Mesenchymal stem cell (in vitro differentiated cells and primary cell): ENCODE results near the gene WTAP.

Experiments
- DNase-seq: peaks from one replicate; pipeline ENCODE4 v3.0.0-alpha.2; 2013
- H2AFZ ChIP-seq: one replicate; pipeline ENCODE4 v1.6.1; 2013; ENCODE audit warnings: low read depth, mild to moderate bottlenecking, control low read depth, inconsistent platforms, low read length, moderate library complexity
- H2AK5ac ChIP-seq: 2 replicates; pipeline ENCODE4 v1.6.1; 2013; ENCODE audit warnings: low read length, moderate library complexity, mild to moderate bottlenecking, inconsistent platforms; ENCODE audit not compliant: severe bottlenecking
- H2BK120ac ChIP-seq: one replicate; pipeline ENCODE4 v1.6.1; 2013; ENCODE audit warnings: low read depth, mild to moderate bottlenecking, inconsistent platforms, low read length, moderate library complexity
- H2BK12ac ChIP-seq, 2 experiments: one replicate each; pipeline ENCODE4 v1.6.1; 2013; ENCODE audit warnings: inconsistent platforms in 2 of 2, low read length in 2 of 2, mild to moderate bottlenecking in 2 of 2, moderate library complexity in 2 of 2, control low read depth in 1 of 2
- H2BK15ac ChIP-seq: one replicate; pipeline ENCODE4 v1.6.1; 2013; ENCODE audit warnings: mild to moderate bottlenecking, low read depth, inconsistent platforms; ENCODE audit not compliant: poor library complexity, severe bottlenecking
- H2BK5ac ChIP-seq: 2 replicates; pipeline ENCODE4 v1.6.1; 2013; ENCODE audit warnings: low read depth, mild to moderate bottlenecking, low read length, control low read depth, inconsistent platforms; ENCODE audit not compliant: poor library complexity, severe bottlenecking
- H3K14ac ChIP-seq, 2 experiments: one replicate each; pipeline ENCODE4 v1.6.1; 2013; ENCODE audit warnings: inconsistent platforms in 2 of 2, low read length in 2 of 2, control low read depth in 1 of 2, mild to moderate bottlenecking in 1 of 2, moderate library complexity in 1 of 2
- H3K18ac ChIP-seq, 2 experiments: one replicate each; pipeline ENCODE4 v1.6.1; 2013; ENCODE audit warnings: inconsistent platforms in 2 of 2, low read length in 2 of 2, control low read depth in 1 of 2, low read depth in 1 of 2, mild to moderate bottlenecking in 1 of 2
- H3K23ac ChIP-seq, 2 experiments: one replicate each; pipeline ENCODE4 v1.6.1; 2013; ENCODE audit warnings: inconsistent platforms in 2 of 2, low read length in 2 of 2, mild to moderate bottlenecking in 2 of 2, moderate library complexity in 2 of 2, control low read depth in 1 of 2
- H3K27ac ChIP-seq: 2 replicates; pipeline ENCODE4 v1.5.1; 2013; ENCODE audit warnings: mild to moderate bottlenecking, moderate library complexity, low read length, control low read depth, inconsistent platforms; ENCODE audit not compliant: poor library complexity, severe bottlenecking
- H3K27me3 ChIP-seq, 2 experiments: 2 replicates each; pipeline versions ENCODE4 v1.6.1 to v1.7.0; 2013; ENCODE audit warnings: low read length in 2 of 2, mild to moderate bottlenecking in 2 of 2, moderate library complexity in 2 of 2, control low read depth in 1 of 2, inconsistent platforms in 1 of 2; ENCODE audit not compliant: control insufficient read depth in 1 of 2, insufficient read depth in 1 of 2
- H3K36me3 ChIP-seq, 2 experiments: 2 replicates each; pipeline versions ENCODE4 v1.6.1 to v1.7.0; 2013; ENCODE audit warnings: low read length in 2 of 2, control low read depth in 1 of 2, inconsistent platforms in 1 of 2, low read depth in 1 of 2, mild to moderate bottlenecking in 1 of 2; ENCODE audit not compliant: insufficient read depth in 2 of 2, control insufficient read depth in 1 of 2
- H3K4ac ChIP-seq, 2 experiments: one replicate each; pipeline ENCODE4 v1.6.1; 2013; ENCODE audit warnings: inconsistent platforms in 2 of 2, low read length in 2 of 2, mild to moderate bottlenecking in 2 of 2, moderate library complexity in 2 of 2, control low read depth in 1 of 2, low read depth in 1 of 2
- H3K4me1 ChIP-seq: 2 replicates; pipeline ENCODE4 v1.6.1; 2013; ENCODE audit warnings: low read depth, low read length, control low read depth; ENCODE audit not compliant: control insufficient read depth, insufficient read depth
- H3K4me2 ChIP-seq: 2 replicates; pipeline ENCODE4 v1.6.1; 2013; ENCODE audit warnings: low read length, mild to moderate bottlenecking, inconsistent platforms; ENCODE audit not compliant: poor library complexity, severe bottlenecking
- H3K4me3 ChIP-seq, 2 experiments: 2 replicates each; pipeline versions ENCODE4 v1.5.1 to v1.7.0; 2013; ENCODE audit warnings: low read length in 2 of 2, mild to moderate bottlenecking in 2 of 2, control low read depth in 1 of 2, low read depth in 1 of 2; ENCODE audit not compliant: insufficient read depth in 1 of 2
- H3K79me1 ChIP-seq: replicated peaks from 2 replicates; pipeline ENCODE4 v1.6.1; 2013; ENCODE audit warnings: mild to moderate bottlenecking, control low read depth, low read length, inconsistent platforms; ENCODE audit not compliant: poor library complexity, severe bottlenecking
- H3K9ac ChIP-seq: 2 replicates; pipeline ENCODE4 v1.7.0; 2013; ENCODE audit warnings: mild to moderate bottlenecking, low read length, moderate library complexity
- H3K9me3 ChIP-seq: 2 replicates; pipeline ENCODE4 v1.7.0; 2013; ENCODE audit warnings: mild to moderate bottlenecking, low read length; ENCODE audit not compliant: control insufficient read depth
- H4K8ac ChIP-seq: one replicate; pipeline ENCODE4 v1.6.1; 2013; ENCODE audit warnings: inconsistent platforms, mild to moderate bottlenecking, low read length, moderate library complexity
- H4K91ac ChIP-seq: one replicate; pipeline ENCODE4 v1.6.1; 2013; ENCODE audit warnings: mild to moderate bottlenecking, low read length, inconsistent platforms
- WGBS: methylation state at CpG from one replicate; pipeline ENCODE4 v1.1.7; 2013; ENCODE audit warnings: mixed read lengths; 5-methylcytosine and 5-hydroxymethylcytosine counted together

WTAP gene

DNA sequence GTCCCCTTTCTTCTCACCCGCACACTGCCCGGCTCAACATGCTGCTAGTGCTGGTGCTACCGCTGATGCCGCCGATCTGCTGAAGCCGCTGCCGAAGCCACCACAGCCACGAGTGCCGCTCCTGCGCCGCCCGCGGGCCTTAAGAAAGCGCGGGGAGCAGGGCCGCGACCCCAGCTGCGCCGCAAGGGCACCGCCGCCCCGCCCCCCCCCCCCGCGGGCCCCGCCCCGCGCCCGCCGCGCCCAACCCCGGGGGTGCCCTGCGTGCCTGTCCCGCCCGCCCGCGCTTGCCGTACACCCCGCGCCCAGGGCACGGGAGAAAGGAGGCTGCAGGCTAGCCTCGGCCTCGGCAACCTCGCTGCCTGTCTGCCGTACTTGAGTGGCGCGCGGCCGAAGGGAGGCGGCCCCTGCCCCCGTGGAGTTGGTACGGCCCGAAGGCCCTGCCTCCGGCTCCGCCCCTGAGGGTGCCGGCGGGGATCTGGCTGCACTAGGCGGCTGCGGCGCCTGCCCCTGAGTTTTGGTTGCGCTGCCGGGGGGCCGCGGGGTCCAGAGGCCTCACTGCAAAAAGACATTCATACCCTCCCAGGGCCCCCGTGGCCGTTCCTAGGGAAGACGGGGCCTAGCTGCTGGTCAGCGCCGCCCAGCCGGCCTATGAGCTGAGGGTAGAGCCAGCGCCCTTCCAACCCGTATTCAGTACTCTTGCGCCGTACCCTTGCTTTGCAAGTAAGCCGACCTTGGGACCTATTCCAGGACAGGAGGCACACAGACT lies 34.0 kb upstream of the WTAP start, which contains the start of gene SOD2:
Gene SOD2, minus strand, starts transcription at position 114 of the 766 bp plus-strand sequence. Its CDS starts 74 bp downstream, at position 40.
- Histone ChIP-seq H3K4me1 (peaks cover 14% of the 10 kb centered on the region), H3K4me2 (peak within 1 kb of the TSS; percentile 99), H4K8ac (peak within 1 kb of the TSS; percentile 100), H3K4me3 (peak within 1 kb of the TSS; percentile 94), H3K18ac (peak within 1 kb of the TSS; percentile 99), H2AFZ (peak within 1 kb of the TSS; percentile 67), H4K91ac (peak within 1 kb of the TSS; percentile 100), H3K27ac (peak within 1 kb of the TSS; percentile 79), H3K9ac (peak within 1 kb of the TSS; percentile 94), H2BK12ac (peak within 1 kb of the TSS; percentile 93 to 100), H3K14ac (peak within 1 kb of the TSS in 1 of 2 experiments; percentile 98), H3K23ac (peak within 1 kb of the TSS in 1 of 2 experiments; percentile 85), H3K36me3 (peaks cover 13 to 48% of the 10 kb centered on the region in 2 experiments), H2BK120ac (peak within 1 kb of the TSS; percentile 100), H3K27me3 (no peaks in the 10 kb centered on the region), H2AK5ac (no peak within 1 kb of the TSS), H3K79me1 (peaks cover 24% of the 10 kb centered on the region), H3K4ac (peak within 1 kb of the TSS; percentile 99), H2BK5ac (peak within 1 kb of the TSS; percentile 99), H2BK15ac (peak within 1 kb of the TSS; percentile 99), H3K9me3 (no peaks in the 10 kb centered on the region)
- under 1% methylated on average over 37 of the region's 74 CpGs for WGBS
- DNase-seq = peak; percentile 87

DNA sequence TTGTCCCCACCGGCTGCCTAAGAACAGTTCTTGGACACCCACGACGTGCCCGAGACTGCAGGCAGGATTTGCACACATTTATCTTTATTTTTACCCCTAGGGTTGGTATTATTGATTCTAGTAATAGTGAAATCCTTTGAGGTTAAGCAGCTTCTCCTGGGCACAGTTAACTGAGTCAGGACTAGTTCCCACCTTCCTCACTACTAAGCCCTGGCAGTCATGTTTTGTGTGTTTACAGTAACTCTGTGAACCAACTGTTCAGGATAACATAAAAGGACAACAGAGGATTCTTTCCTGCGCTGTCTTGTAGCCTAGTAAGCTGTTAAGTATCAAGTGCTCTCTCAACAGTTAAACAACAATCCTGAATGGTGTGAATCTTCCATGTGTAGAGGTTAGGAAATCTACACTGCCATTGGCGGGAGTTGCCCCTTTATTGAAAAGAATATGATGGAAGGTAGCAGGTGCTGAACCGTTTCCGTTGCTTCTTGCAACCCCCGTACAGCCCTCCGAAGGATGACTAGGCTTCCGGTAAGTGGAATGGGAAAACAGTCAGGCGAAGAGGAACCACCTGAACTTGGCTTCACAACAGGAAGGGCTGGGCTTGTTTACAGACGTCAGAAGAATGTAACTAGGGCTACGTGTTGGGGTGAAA lies 33.3 kb upstream of the WTAP start:
- Histone ChIP-seq H2BK120ac (peak overlapping the region; percentile 100), H3K4ac (peak overlapping the region; percentile 99), H4K91ac (peak overlapping the region; percentile 80), H3K14ac (peak overlapping the region in 1 of 2 experiments; percentile 90), H3K9me3 (no peaks in the 10 kb centered on the region), H4K8ac (peak overlapping the region; percentile 100), H3K79me1 (peaks cover 22% of the 10 kb centered on the region), H3K4me3 (peak overlapping the region; percentile 90 to 94), H3K27ac (peak overlapping the region; percentile 79), H3K4me2 (peak overlapping the region; percentile 99), H3K18ac (peak overlapping the region; percentile 99), H3K36me3 (peaks cover 10 to 41% of the 10 kb centered on the region in 2 experiments), H2BK5ac (peak overlapping the region; percentile 79), H2BK12ac (peak overlapping the region in 1 of 2 experiments; percentile 45), H3K27me3 (no peaks in the 10 kb centered on the region), H3K9ac (peak overlapping the region; percentile 93), H2AK5ac (no peak overlapping the region), H3K23ac (peak overlapping the region in 1 of 2 experiments; percentile 77), H2AFZ (peak overlapping the region; percentile 58), H3K4me1 (peaks cover 11% of the 10 kb centered on the region), H2BK15ac (no peak overlapping the region)
- DNase-seq = peak; percentile 71
- WGBS = 61% methylated on average over 9 of the region's 14 CpGs

DNA sequence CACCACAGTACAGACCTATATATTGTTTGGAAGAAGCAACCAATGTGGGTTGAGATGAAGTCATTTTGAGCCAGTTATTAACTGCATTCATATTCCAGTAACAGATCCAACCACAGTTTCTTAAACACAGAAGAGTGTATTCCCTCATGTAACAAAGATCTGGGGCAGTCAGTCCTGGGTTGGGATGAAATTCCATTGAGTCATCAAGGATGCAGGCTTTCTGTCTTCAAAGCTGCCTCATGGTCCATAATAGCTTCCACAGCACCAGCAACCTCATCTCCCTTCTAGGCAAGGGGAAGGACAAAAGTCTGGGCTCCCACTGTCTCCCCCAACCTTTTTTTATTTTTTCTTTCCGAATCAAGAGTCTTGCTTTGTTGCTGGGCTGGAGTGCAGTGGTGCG lies 31.3 kb upstream of the WTAP start:
- H3K14ac ChIP-seq = no peak overlapping the region
- H3K18ac ChIP-seq = no peak overlapping the region
- H4K91ac ChIP-seq = no peak overlapping the region
- no peak overlapping the region for H2AFZ ChIP-seq
- no peak overlapping the region for H3K23ac ChIP-seq
- no peak overlapping the region for H2BK12ac ChIP-seq
- H2BK120ac ChIP-seq = no peak overlapping the region
- no peak overlapping the region for H2AK5ac ChIP-seq
- no peaks in the 10 kb centered on the region for H3K27me3 ChIP-seq
- peak overlapping the region; percentile 32 for H3K9ac ChIP-seq
- no peak overlapping the region for H3K4me2 ChIP-seq
- WGBS = 100% methylated on average over 2 of the region's 2 CpGs
- no peak overlapping the region for H3K4ac ChIP-seq
- no peak overlapping the region for H2BK15ac ChIP-seq
- H3K27ac ChIP-seq = no peak overlapping the region
- no peak overlapping the region for H4K8ac ChIP-seq
- H3K4me1 ChIP-seq = peaks cover 12% of the 10 kb centered on the region
- H3K4me3 ChIP-seq = no peak overlapping the region
- DNase-seq = peak; percentile 47
- H2BK5ac ChIP-seq = no peak overlapping the region
- peaks cover 8% of the 10 kb centered on the region for H3K9me3 ChIP-seq
- H3K79me1 ChIP-seq = peaks cover 28% of the 10 kb centered on the region
- H3K36me3 ChIP-seq = peaks cover 7 to 32% of the 10 kb centered on the region in 2 experiments

DNA sequence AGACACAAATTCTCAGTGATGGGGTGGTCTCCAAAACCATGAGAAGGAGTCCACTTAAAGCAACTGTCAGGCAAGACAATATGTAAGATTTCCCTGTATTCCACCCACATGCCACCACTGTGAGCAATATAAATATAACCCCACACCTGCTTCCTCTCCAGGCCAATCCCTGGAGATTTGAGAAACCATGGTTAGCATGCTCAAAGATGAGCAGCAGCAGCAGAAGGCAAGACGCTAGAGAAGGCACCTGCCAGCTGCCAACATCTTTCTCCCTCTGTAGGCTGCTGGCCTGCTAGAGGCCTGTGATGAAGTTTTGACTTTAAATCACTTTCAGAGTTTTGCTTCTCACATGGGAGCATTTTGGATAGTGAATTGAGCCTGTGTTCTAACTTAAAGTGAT lies 26.3 kb upstream of the WTAP start:
- H3K27me3 ChIP-seq = no peaks in the 10 kb centered on the region
- no peak overlapping the region for H4K91ac ChIP-seq
- H3K36me3 ChIP-seq = peaks cover 11 to 14% of the 10 kb centered on the region in 2 experiments
- H2BK12ac ChIP-seq = peak overlapping the region in 1 of 2 experiments; percentile 42
- peaks cover 4% of the 10 kb centered on the region for H3K4me1 ChIP-seq
- H3K79me1 ChIP-seq = peaks cover 23% of the 10 kb centered on the region
- DNase-seq = no peak
- H2BK5ac ChIP-seq = no peak overlapping the region
- WGBS = 53% methylated on average over 1 of the region's 1 CpG
- peak overlapping the region; percentile 27 for H3K27ac ChIP-seq
- H3K18ac ChIP-seq = peak overlapping the region in 1 of 2 experiments; percentile 61
- no peak overlapping the region for H3K14ac ChIP-seq
- H3K9me3 ChIP-seq = peaks cover 8% of the 10 kb centered on the region
- H3K9ac ChIP-seq = peak overlapping the region; percentile 77
- no peak overlapping the region for H2BK15ac ChIP-seq
- H4K8ac ChIP-seq = no peak overlapping the region
- no peak overlapping the region for H2AFZ ChIP-seq
- H3K23ac ChIP-seq = no peak overlapping the region
- H3K4ac ChIP-seq = peak overlapping the region in 1 of 2 experiments; percentile 68
- peak overlapping the region in 1 of 2 experiments; percentile 11 for H3K4me3 ChIP-seq
- no peak overlapping the region for H3K4me2 ChIP-seq
- H2BK120ac ChIP-seq = no peak overlapping the region
- H2AK5ac ChIP-seq = peak overlapping the region; percentile 87
